ENCODE results near the gene C17orf107. TPM values are rescaled to one million over a fixed set of nuclear protein-coding genes. Genes with fewer than 3 reads are reported as not detected.

The C17orf107 gene
- total RNA-seq, 1 donor from 2014 or later = 1.8 TPM

- Mint-ChIP-seq H3K27ac (ENCODE audit: unreplicated experiment) (peak overlapping the region; percentile 12), H3K4me3 (peak overlapping the region; percentile 96), H3K4me1 (peaks cover 45% of the 10 kb centered on the region), H3K9me3 (no peaks in the 10 kb centered on the region), H3K36me3 (ENCODE audit: low read depth) (peaks cover 12% of the 10 kb centered on the region), H3K27me3 (ENCODE audit: low read depth) (peaks cover 7% of the 10 kb centered on the region)
- DNase-seq (ENCODE audit: low read depth, low spot score) = peak; percentile 65
- TF ChIP-seq, protein P1, sequence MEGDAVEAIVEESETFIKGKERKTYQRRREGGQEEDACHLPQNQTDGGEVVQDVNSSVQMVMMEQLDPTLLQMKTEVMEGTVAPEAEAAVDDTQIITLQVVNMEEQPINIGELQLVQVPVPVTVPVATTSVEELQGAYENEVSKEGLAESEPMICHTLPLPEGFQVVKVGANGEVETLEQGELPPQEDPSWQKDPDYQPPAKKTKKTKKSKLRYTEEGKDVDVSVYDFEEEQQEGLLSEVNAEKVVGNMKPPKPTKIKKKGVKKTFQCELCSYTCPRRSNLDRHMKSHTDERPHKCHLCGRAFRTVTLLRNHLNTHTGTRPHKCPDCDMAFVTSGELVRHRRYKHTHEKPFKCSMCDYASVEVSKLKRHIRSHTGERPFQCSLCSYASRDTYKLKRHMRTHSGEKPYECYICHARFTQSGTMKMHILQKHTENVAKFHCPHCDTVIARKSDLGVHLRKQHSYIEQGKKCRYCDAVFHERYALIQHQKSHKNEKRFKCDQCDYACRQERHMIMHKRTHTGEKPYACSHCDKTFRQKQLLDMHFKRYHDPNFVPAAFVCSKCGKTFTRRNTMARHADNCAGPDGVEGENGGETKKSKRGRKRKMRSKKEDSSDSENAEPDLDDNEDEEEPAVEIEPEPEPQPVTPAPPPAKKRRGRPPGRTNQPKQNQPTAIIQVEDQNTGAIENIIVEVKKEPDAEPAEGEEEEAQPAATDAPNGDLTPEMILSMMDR (conservative IDR thresholded peaks at IDR 0.05) = no peak
Measured at GRCh38 chr17:4949321-4950074, 50.2 kb downstream of the C17orf107 start.

- DNase-seq (ENCODE audit: low read depth, low spot score) = no peak
- Mint-ChIP-seq H3K4me3 (peak overlapping the region; percentile 89), H3K27me3 (ENCODE audit: low read depth) (peaks cover 5% of the 10 kb centered on the region), H3K27ac (ENCODE audit: unreplicated experiment) (peak overlapping the region; percentile 78), H3K9me3 (no peaks in the 10 kb centered on the region), H3K4me1 (peaks cover 41% of the 10 kb centered on the region), H3K36me3 (ENCODE audit: low read depth) (peaks cover 9% of the 10 kb centered on the region)
- TF ChIP-seq, protein P1 (conservative IDR thresholded peaks at IDR 0.05) = no peak
Measured at GRCh38 chr17:4950075-4950745, 50.9 kb downstream of the C17orf107 start.

GRCh38 chr17:4950746-4951204, 51.4 kb downstream of the C17orf107 start, which contains the start of gene ENO3:
Gene ENO3, plus strand, starts transcription at chr17:4951119. Its CDS starts 711 bp downstream, at chr17:4951830.
- peaks cover 35% of the 10 kb centered on the region for H3K4me1 Mint-ChIP-seq
- TF ChIP-seq, protein P1 (conservative IDR thresholded peaks at IDR 0.05) = no peak
- no peak for DNase-seq (ENCODE audit: low read depth, low spot score)
- peak within 1 kb of the TSS; percentile 78 for H3K27ac Mint-ChIP-seq (ENCODE audit: unreplicated experiment)
- H3K4me3 Mint-ChIP-seq = peak within 1 kb of the TSS; percentile 89
- peaks cover 2% of the 10 kb centered on the region for H3K27me3 Mint-ChIP-seq (ENCODE audit: low read depth)
- H3K9me3 Mint-ChIP-seq = no peaks in the 10 kb centered on the region
- H3K36me3 Mint-ChIP-seq (ENCODE audit: low read depth) = peaks cover 4% of the 10 kb centered on the region

DNA sequence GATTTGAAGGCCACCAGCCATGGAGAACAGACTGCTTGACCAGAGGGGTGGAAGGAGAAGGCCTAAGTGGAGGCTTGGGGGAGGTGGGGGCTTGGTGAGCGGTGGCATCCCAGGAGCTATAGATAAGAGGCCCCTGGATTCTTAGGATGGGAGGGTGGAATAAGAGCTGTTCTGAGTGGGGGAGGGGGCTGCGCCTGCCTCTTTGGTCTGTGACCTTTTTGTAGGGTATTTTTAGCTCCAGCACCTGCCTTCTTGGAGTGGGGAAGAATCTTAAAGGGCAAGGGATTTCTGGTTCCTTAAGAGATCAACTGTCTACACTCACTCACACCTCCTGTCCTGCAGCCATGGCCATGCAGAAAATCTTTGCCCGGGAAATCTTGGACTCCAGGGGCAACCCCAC, 52.1 kb downstream of the C17orf107 start:
- no peaks in the 10 kb centered on the region for H3K36me3 Mint-ChIP-seq (ENCODE audit: low read depth)
- TF ChIP-seq, protein P1 (conservative IDR thresholded peaks at IDR 0.05) = no peak
- no peaks in the 10 kb centered on the region for H3K9me3 Mint-ChIP-seq
- peak overlapping the region; percentile 89 for H3K4me3 Mint-ChIP-seq
- H3K27me3 Mint-ChIP-seq (ENCODE audit: low read depth) = peaks cover 2% of the 10 kb centered on the region
- no peak for DNase-seq (ENCODE audit: low read depth, low spot score)
- no peak overlapping the region for H3K27ac Mint-ChIP-seq (ENCODE audit: unreplicated experiment)
- H3K4me1 Mint-ChIP-seq = peaks cover 28% of the 10 kb centered on the region

Other genes with a start within 250 kb of the C17orf107 start
- gene PELP1, start 195.4 kb upstream of the C17orf107 start, total RNA-seq = 102 and 107 TPM in 2 replicates
- 66.7 and 73.4 TPM in 2 replicates for gene ARRB2, start 188.9 kb upstream of the C17orf107 start, total RNA-seq
- 18.6 and 19.5 TPM in 2 replicates for gene MED11, start 168.1 kb upstream of the C17orf107 start, total RNA-seq
- gene ZMYND15, start 159.7 kb upstream of the C17orf107 start, total RNA-seq = not detected in 2 replicates
- not detected in 2 replicates for gene CXCL16, start 159.6 kb upstream of the C17orf107 start, total RNA-seq
- not detected in 2 replicates for gene TM4SF5, start 127.7 kb upstream of the C17orf107 start, total RNA-seq
- 1.0 and 1.6 TPM in 2 replicates for gene VMO1, start 113.2 kb upstream of the C17orf107 start, total RNA-seq
- gene GLTPD2, start 110.6 kb upstream of the C17orf107 start, total RNA-seq = not detected in 2 replicates
- gene PSMB6, start 103.4 kb upstream of the C17orf107 start, total RNA-seq = 174 and 181 TPM in 2 replicates
- 54.8 and 63.9 TPM in 2 replicates for gene PLD2, start 92.4 kb upstream of the C17orf107 start, total RNA-seq
- gene MINK1, start 66.2 kb upstream of the C17orf107 start, total RNA-seq = 73.0 and 76.6 TPM in 2 replicates
- gene CHRNE, start 3.6 kb downstream of the C17orf107 start, total RNA-seq = 0.21 TPM in 1 of 2 replicates, not detected in the other
- gene GP1BA, start 32.7 kb downstream of the C17orf107 start, total RNA-seq = not detected in 2 replicates
- 67.7 and 68.3 TPM in 2 replicates for gene SLC25A11, start 40.5 kb downstream of the C17orf107 start, total RNA-seq
- gene RNF167, start 40.7 kb downstream of the C17orf107 start, total RNA-seq = 90.4 and 93.2 TPM in 2 replicates
- gene PFN1, start 49.0 kb downstream of the C17orf107 start, total RNA-seq = 626 and 630 TPM in 2 replicates
- gene ENO3, start 51.6 kb downstream of the C17orf107 start, total RNA-seq = 9.1 and 10.6 TPM in 2 replicates
- 76.9 and 78.9 TPM in 2 replicates for gene SPAG7, start 68.3 kb downstream of the C17orf107 start, total RNA-seq
- 12.5 and 17.4 TPM in 2 replicates for gene CAMTA2, start 88.1 kb downstream of the C17orf107 start, total RNA-seq
- 0.43 and 0.86 TPM in 2 replicates for gene INCA1, start 98.0 kb downstream of the C17orf107 start, total RNA-seq
- 61.7 and 68.4 TPM in 2 replicates for gene KIF1C, start 98.4 kb downstream of the C17orf107 start, total RNA-seq
- not detected in 2 replicates for gene SLC52A1, start 135.9 kb downstream of the C17orf107 start, total RNA-seq
- 0.11 and 0.12 TPM in 2 replicates for gene ZFP3, start 178.9 kb downstream of the C17orf107 start, total RNA-seq
- 41.9 and 43.9 TPM in 2 replicates for gene ZNF232, start 212.3 kb downstream of the C17orf107 start, total RNA-seq
- gene USP6, start 216.5 kb downstream of the C17orf107 start, total RNA-seq = 0.26 and 0.30 TPM in 2 replicates